Epithelial cell of esophagus (primary cell): ENCODE results near the gene ACP4.
"Not testable (repeated sequence)": the region's sequence is repeated elsewhere in the genome, so short reads cannot be mapped to it uniquely, and the experiment has no call there.

Source experiments
- DNase-seq: peaks from one replicate; pipeline ENCODE4 v3.0.0; 2010; ENCODE audit warnings: low read depth
- H3K4me3 ChIP-seq: 2 replicates; pipeline ENCODE4 v1.5.1; 2011; ENCODE audit warnings: mild to moderate bottlenecking, low read length, control low read depth
- TF ChIP-seq, protein P1 (sequence below): IDR thresholded peaks from 2 replicates; pipeline ENCODE4 v1.5.1; 2011; ENCODE audit warnings: low read depth, mild to moderate bottlenecking, low read length, control low read depth, inconsistent platforms; ENCODE audit not compliant: insufficient read depth; ENCODE audit errors: missing control alignments

The ACP4 gene

DNA sequence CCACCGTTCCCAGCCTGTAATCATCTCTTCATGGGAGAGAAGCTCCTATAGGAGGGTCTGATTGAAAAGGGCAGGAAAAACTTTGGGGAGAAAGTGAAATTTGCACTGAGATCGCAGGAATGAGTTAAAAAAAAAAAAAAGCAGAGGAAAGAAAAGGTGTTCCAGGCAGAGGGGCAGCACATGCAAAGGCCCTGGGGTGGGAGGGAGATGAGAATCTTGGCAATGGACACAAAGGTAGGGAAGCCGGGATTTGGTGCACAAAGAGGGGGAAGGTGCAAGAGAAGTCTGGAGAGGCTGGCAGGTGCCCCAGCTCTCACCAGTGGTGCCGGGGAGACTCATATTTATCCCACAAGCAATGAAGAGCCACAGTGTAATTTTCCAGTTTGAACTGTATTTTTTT is 36.3 kb upstream of the ACP4 start:
- H3K4me3 ChIP-seq, result no peak overlapping the region
- TF ChIP-seq, protein P1, sequence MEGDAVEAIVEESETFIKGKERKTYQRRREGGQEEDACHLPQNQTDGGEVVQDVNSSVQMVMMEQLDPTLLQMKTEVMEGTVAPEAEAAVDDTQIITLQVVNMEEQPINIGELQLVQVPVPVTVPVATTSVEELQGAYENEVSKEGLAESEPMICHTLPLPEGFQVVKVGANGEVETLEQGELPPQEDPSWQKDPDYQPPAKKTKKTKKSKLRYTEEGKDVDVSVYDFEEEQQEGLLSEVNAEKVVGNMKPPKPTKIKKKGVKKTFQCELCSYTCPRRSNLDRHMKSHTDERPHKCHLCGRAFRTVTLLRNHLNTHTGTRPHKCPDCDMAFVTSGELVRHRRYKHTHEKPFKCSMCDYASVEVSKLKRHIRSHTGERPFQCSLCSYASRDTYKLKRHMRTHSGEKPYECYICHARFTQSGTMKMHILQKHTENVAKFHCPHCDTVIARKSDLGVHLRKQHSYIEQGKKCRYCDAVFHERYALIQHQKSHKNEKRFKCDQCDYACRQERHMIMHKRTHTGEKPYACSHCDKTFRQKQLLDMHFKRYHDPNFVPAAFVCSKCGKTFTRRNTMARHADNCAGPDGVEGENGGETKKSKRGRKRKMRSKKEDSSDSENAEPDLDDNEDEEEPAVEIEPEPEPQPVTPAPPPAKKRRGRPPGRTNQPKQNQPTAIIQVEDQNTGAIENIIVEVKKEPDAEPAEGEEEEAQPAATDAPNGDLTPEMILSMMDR, result no peak
- DNase-seq, result no peak

DNA sequence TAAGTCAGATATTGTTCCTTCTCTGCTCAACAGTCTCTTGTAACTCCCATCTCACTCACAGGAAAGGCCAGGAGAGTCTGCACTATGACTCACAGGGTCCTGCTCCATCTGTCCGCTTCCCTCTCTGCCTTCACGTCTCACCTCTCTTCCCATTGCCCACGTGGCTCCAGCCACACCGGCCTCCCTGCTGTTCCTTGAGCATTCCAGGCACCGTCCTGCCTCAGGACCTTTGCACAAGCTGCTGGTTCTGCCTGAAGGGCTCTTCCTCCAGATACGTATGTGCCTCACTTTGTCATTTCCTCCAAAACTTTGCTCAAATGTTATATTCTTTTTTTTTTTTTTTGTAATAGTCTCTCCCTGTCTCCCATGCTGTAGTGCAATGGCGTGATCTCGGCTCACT is 34.0 kb upstream of the ACP4 start:
- H3K4me3 ChIP-seq, DNase-seq: not testable (repeated sequence)

DNA sequence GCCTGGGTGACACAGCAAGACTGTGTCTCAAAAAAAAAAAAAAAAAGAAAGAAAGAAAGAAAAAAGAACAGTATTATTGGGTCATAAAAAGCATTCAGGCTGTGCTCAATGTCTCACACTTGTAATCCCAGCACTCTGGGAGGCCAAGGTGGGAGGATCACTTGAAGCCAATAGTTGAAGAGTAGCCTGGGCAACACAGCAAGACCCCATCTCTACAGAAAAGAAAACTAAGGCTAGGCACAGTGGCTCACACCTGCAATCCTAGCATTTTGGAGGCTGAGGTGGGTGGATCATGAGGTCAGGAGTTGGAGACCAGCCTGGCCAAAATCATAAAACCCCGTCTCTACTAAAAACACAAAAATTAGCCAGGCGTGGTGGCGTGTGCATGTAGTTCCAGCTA is 32.6 kb upstream of the ACP4 start:
- not testable (repeated sequence) for H3K4me3 ChIP-seq, DNase-seq

DNA sequence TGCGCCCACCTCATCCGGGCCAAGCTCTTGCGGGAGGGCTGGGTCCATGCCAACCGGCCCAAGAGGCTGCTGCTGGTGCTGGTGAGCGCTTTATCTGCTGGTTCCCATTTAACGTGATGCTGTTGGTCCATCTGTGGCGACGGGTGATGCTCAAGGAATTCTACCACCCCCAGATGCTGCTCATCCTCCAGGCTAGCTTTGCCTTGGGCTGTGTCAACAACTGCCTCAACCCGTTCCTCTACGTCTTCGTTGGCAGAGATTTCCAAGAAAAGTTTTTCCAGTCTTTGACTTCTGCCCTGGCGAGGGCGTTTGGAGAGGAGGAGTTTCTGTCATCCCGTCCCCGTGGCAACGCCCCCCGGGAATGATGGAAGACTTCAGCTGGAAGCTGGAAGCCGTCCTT is 31.1 kb upstream of the ACP4 start:
- not testable (repeated sequence) for DNase-seq, H3K4me3 ChIP-seq

DNA sequence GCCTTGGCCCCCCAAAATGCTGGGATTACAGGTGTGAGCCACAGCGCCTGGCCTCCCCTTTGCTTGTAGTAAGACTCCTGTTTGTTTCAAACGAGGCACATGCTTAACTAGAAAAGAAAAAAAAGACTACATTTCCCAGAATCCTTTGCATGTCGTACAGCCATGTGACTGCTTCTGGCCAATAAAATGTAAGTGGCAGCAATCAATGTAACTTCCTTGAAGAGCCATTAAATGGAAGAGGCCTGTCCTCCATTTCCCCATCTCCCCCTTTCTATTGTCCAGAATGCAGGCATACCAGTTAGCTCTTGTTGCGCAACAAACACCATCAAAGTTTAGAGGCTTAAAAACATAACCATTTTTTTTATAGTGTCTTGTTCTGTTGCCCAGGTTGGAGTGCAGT is 30.3 kb upstream of the ACP4 start:
- H3K4me3 ChIP-seq, result no peak overlapping the region
- TF ChIP-seq, protein P1, result no peak
- no peak for DNase-seq

DNA sequence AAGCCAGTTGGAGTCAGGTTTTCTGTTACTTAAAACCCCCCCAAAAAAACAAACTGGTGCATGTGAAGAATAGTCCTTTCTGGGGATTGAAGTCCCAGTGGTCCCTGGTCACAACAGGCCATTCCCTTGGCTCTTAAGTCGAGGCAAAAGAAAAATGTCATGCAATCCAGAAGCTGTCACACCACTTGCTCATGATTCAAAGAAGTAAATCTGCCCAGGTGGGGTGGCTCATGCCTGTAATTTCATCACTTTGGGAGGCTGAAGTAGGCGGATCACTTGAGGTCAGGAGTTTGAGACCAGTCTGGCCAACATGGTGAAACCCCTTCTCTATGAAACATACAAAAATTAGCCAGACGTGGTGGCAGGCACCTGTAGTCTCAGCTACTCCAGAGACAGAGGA is 28.7 kb upstream of the ACP4 start:
- DNase-seq, H3K4me3 ChIP-seq: not testable (repeated sequence)

DNA sequence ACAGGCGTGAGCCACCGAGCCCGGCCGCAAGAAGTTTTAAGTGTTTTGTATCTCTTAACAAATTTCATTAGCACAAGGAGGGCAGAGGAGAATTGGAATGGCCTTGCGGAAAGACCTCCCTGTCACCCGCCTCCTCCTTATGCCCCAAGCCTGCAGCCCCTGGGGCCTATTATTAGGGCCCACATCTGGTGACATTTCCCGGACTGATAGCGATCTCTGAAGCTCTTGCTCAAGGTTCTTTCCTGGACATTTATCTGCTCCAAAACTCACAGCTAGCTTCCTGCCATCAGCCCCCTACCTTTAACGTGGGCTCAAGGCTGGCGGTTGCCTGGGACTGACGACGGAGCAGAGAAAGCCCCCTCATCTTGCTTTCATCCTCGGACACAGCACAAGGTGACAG is 26.7 kb upstream of the ACP4 start:
- not testable (repeated sequence) for H3K4me3 ChIP-seq, DNase-seq

DNA sequence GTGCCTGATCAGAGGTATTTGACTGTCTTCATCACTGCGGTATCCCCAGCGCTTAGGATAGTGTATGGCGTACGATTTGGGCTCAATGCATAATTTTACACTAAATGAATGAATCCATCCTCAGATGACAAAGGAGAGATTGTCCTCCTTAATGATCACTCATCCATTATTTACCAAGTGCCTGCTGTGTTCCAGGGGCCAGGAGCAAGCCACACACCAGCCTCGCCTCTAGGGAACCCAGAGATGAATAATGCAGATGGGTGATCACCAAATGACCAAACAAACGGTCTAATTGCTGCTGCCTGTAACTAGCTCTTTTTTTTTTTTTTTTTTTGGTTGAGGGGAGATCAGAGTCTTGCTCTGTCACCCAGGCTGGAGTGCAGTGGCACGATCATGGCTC is 25.8 kb upstream of the ACP4 start:
- no peak for DNase-seq
- TF ChIP-seq, protein P1, result no peak
- no peak overlapping the region for H3K4me3 ChIP-seq

DNA sequence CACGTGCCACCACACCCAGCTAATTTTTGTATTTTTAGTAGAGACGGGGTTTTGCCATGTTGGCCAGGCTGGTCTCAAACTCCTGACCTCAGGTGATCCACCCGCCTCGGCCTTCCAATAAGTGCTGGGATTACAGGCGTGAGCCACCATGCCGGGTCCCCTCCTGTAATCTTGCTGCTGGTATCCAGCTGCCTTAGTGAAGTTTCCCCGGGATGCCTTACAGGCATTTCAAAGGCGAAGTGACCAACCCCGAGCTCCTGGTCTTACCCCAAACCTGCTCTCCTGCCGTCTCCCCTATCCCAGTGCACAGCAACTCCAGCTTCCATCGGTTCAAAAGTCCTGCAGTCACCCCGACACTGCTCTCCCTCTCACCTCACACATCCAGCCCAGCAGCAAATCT is 23.5 kb upstream of the ACP4 start:
- H3K4me3 ChIP-seq, DNase-seq: not testable (repeated sequence)

DNA sequence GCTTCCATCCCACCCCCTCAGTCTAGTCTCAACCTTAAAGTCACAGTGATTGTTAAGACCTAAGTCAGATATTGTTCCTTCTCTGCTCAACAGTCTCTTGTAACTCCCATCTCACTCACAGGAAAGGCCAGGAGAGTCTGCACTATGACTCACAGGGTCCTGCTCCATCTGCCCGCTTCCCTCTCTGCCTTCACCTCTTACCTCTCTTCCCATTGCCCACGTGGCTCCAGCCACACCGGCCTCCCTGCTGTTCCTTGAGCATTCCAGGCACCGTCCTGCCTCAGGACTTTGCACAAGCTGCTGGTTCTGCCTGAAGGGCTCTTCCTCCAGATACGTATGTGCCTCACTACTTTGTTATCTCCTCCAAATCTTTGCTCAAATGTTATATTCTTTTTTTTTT is 23.0 kb upstream of the ACP4 start:
- not testable (repeated sequence) for DNase-seq, H3K4me3 ChIP-seq

DNA sequence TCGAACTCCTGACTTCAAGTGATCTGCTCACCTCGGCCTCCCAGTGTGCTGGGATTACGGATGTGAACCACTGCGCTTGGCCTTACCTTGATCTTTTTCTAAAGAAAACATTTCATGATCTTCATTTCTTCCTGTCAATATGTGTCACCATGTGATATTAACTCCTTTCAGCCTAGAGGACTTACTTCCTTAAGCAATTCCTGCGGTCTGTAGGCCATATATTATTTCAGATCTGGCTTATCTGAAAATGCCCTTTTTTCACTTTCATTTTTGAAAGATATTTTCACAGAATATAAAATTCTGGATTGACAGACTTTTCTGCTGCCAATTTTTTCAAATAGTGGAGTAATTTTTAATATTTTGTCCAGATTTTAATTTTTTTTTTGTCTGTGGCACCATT is 21.9 kb upstream of the ACP4 start:
- no peak for DNase-seq
- no peak overlapping the region for H3K4me3 ChIP-seq
- TF ChIP-seq, protein P1, result no peak

DNA sequence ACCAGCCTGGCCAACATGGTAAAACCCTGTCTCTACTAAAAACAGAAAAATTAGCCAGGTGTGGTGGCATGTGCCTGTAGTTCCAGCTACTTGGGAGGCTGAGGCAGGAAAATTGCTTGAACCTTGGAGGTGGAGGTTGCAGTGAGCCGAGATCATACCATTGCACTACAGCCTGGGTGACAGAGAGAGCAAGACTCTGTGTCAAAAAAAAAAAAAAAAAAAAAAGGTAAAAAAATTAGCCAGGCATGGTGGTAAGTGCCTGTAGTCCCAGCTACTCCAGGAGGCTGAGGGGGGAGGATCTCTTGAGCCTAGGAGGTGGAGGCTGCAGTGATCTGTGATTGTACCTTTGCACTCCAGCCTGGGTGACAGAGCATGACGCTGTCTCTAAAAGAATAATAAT is 20.1 kb upstream of the ACP4 start, which contains the start of gene GPR32:
GPR32 (plus strand) TSS at position 301 of the 400 bp plus-strand sequence. CDS start 137 bp downstream, outside the sequence.
- not testable (repeated sequence) for DNase-seq, H3K4me3 ChIP-seq
